Measurements from ENCODE around the gene C21orf58.

The C21orf58 gene

GRCh38 chr21:46308431-46308830 is 15.2 kb downstream of the C21orf58 start:
- no peak for DNase-seq (ENCODE audit: low read depth)
- no peak overlapping the region for H3K4me3 ChIP-seq (ENCODE audit: low read length)
- no peak for TF ChIP-seq CTCF (conservative IDR thresholded peaks at IDR 0.05; ENCODE audit: low read depth, low read length)

- no peak for TF ChIP-seq CTCF (conservative IDR thresholded peaks at IDR 0.05; ENCODE audit: low read depth, low read length)
- H3K4me3 ChIP-seq (ENCODE audit: low read length): no peak overlapping the region
- no peak for DNase-seq (ENCODE audit: low read depth)
These were observed 16.0 kb downstream of the C21orf58 start for GRCh38 chr21:46307625-46308024.

DNA sequence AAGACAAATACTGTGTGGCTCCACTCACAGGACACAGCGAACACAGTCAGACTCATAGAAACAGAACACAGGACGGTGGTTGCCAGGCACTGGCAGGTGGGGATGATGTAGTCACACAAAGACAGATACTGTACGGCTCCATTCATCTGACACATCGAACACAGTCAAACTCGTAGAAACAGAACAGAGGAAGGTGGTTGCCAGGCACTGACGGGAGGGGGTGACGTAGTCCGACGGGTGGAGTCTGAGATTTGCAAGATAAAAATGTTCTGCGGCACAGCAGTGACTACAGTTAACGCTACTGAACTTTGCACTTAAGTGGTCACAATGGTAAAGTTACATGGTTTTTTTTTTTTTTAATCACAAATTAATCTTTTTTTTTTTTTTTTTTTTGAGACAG is 18.7 kb downstream of the C21orf58 start:
- TF ChIP-seq CTCF (conservative IDR thresholded peaks at IDR 0.05; ENCODE audit: low read depth, low read length): no peak
- DNase-seq (ENCODE audit: low read depth): no peak

GRCh38 chr21:46304437-46304836 is 19.2 kb downstream of the C21orf58 start:
- TF ChIP-seq CTCF (conservative IDR thresholded peaks at IDR 0.05; ENCODE audit: low read depth, low read length): no peak
- H3K4me3 ChIP-seq (ENCODE audit: low read length): no peak overlapping the region
- no peak for DNase-seq (ENCODE audit: low read depth)

More for the DNA sequence above, 18.7 kb downstream of the C21orf58 start:
- H3K4me3 ChIP-seq (ENCODE audit: low read length): no peak overlapping the region

DNA sequence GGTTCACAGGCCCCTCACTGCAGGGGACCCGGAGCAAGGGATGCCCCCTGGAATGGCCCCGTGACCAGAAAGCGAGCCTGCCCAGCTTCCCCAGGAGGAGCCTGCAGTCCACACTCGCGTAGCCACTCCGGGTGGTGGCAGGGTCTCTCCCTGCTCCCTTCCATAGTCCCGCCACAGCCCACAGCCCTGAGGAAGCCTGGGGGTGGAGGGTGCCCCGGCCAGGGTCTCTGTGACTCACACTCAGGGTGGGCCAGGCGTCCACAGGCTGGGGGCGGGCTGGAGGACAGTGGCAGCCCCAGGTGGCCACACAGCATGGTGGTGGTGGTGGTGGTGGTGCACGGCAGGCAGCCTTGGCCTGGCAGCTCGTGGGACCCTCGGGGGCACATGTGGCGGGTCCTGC is 21.9 kb downstream of the C21orf58 start:
- DNase-seq (ENCODE audit: low read depth): no peak
- no peak for TF ChIP-seq CTCF (conservative IDR thresholded peaks at IDR 0.05; ENCODE audit: low read depth, low read length)
- H3K4me3 ChIP-seq (ENCODE audit: low read length): no peak overlapping the region

DNA sequence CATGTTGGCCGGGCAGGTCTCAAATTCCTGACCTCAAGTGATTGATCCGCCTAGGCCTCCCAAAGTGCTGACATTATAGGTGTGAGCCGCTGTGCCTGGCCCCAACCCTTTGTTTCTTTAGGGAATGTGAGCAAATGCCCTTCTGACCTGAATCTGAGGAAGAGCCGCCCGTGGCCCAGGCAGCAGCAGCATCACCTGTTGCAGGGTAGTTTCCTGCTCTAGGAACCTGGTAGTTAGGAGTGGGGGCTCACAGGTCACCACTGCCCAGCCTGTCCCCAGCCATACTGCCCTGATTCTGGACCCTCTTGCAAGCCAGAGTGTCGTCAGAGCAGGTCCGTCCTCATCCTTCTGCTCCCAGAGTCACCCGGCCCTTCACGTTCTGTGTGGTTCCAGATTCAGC is 24.5 kb downstream of the C21orf58 start:
- TF ChIP-seq CTCF (conservative IDR thresholded peaks at IDR 0.05; ENCODE audit: low read depth, low read length): no peak
- no peak for DNase-seq (ENCODE audit: low read depth)
- no peak overlapping the region for H3K4me3 ChIP-seq (ENCODE audit: low read length)

DNA sequence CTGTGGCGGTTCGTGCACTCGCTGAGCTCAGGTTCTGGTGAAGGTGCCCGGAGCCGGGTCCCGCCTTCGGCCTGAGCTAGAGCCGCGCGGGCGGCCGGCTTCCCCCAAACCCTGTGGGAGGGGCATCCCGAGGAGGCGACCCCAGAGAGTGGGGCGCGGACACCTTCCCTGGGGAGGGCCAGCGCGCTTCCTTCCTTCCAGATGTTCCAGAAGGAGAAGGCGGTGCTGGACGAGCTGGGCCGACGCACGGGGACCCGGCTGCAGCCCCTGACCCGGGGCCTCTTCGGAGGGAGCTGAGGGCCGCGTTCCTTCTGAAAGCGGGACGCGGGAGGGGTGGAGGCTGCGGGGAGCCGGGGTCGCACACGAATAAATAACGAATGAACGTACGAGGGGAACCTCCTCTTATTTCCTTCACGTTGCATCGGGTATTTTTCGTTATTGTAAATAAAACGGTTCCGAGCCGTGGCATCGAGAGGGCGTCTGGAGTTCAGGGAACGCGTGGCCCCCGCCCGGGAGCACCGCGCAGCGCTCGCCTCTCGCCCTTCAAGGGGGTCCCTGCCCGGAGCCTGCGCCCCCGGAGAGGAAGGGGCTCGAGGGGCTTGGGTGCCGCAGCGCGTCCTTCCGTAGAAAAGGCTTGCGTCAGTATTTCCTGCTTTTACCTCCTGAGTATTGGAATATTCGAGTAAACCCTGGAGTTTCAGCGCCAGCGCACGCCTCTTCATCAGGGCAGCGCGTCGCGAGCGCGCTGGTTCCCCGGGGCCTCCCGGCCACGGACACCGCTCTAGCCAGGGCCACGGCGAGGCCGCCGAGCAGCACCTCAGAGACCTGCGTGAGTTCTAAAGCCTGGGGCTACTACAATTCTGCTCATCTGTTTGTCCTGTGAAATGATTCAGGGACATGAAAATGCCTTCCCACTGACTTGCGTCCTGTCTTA is 26.1 kb downstream of the C21orf58 start:
- peak overlapping the region; percentile 43 for H3K4me3 ChIP-seq (ENCODE audit: low read length)
- TF ChIP-seq CTCF (conservative IDR thresholded peaks at IDR 0.05; ENCODE audit: low read depth, low read length): no peak
- DNase-seq (ENCODE audit: low read depth): no peak
